Skeletal muscle satellite cell (primary cell): Measurements from ENCODE around the gene FGF6. TPM values are rescaled to one million over a fixed set of nuclear protein-coding genes. Genes with fewer than 3 reads are reported as not detected.

Experiments used
- H3K27me3 ChIP-seq: 2 replicates; pipeline ENCODE4 v1.7.0; 2013; ENCODE audit warnings: low read length; ENCODE audit not compliant: control insufficient read depth, insufficient read depth
- H3K36me3 ChIP-seq: 2 replicates; pipeline ENCODE4 v1.7.0; 2013; ENCODE audit warnings: mild to moderate bottlenecking, control low read depth, low read length; ENCODE audit not compliant: insufficient read depth
- H3K4me1 ChIP-seq: 2 replicates; pipeline ENCODE4 v1.7.0; 2013; ENCODE audit warnings: low read length; ENCODE audit not compliant: control insufficient read depth, insufficient read depth
- H3K4me2 ChIP-seq: 2 replicates; pipeline ENCODE4 v1.7.0; 2013; ENCODE audit warnings: mild to moderate bottlenecking, low read length
- H3K4me3 ChIP-seq: 2 replicates; pipeline ENCODE4 v1.7.0; 2013; ENCODE audit warnings: low read length
- H3K9ac ChIP-seq: 2 replicates; pipeline ENCODE4 v1.7.0; 2013; ENCODE audit warnings: mild to moderate bottlenecking, low read depth, low read length, moderate library complexity
- H3K9me3 ChIP-seq: replicated peaks from 2 replicates; pipeline ENCODE4 v1.7.0; 2013; ENCODE audit warnings: mild to moderate bottlenecking, control low read depth, low read length
- total RNA-seq: library from RNA; depleted of rRNA; stranded (reverse); fragments of >200 nt; gene quantifications from 2 replicates; pipeline ENCODE4 v1.2.3, GENCODE V29; 2012; rRNA removed

FGF6 gene
- total RNA-seq = not detected in 2 replicates

- H3K9me3 ChIP-seq = no peaks in the 10 kb centered on the region
- H3K9ac ChIP-seq = no peak within 1 kb of the TSS
- H3K36me3 ChIP-seq = no peaks in the 10 kb centered on the region
- no peak within 1 kb of the TSS for H3K4me2 ChIP-seq
- H3K4me3 ChIP-seq = no peak within 1 kb of the TSS
- peaks cover 5% of the 10 kb centered on the region for H3K27me3 ChIP-seq
- H3K4me1 ChIP-seq = peaks cover 4% of the 10 kb centered on the region
These were observed at the start of gene FGF6 for GRCh38 chr12:4445156-4446101. FGF6 (minus strand) TSS chr12:4445815; CDS start chr12:4445570, 245 bp downstream.

GRCh38 chr12:4490973-4491372 is 45.4 kb upstream of the FGF6 start:
- peaks cover 19% of the 10 kb centered on the region for H3K36me3 ChIP-seq
- H3K9me3 ChIP-seq = no peaks in the 10 kb centered on the region
- no peak overlapping the region for H3K4me2 ChIP-seq
- no peaks in the 10 kb centered on the region for H3K27me3 ChIP-seq
- no peak overlapping the region for H3K9ac ChIP-seq
- no peaks in the 10 kb centered on the region for H3K4me1 ChIP-seq
- no peak overlapping the region for H3K4me3 ChIP-seq

- Histone ChIP-seq H3K4me3 (no peak overlapping the region), H3K27me3 (no peaks in the 10 kb centered on the region), H3K9me3 (no peaks in the 10 kb centered on the region), H3K4me1 (no peaks in the 10 kb centered on the region), H3K36me3 (peaks cover 19% of the 10 kb centered on the region), H3K9ac (no peak overlapping the region), H3K4me2 (no peak overlapping the region)
These were observed 43.9 kb upstream of the FGF6 start for GRCh38 chr12:4489556-4489955.

- H3K4me1 ChIP-seq = no peaks in the 10 kb centered on the region
- H3K4me2 ChIP-seq = no peak overlapping the region
- H3K36me3 ChIP-seq = peaks cover 19% of the 10 kb centered on the region
- H3K9ac ChIP-seq = no peak overlapping the region
- no peaks in the 10 kb centered on the region for H3K27me3 ChIP-seq
- no peak overlapping the region for H3K4me3 ChIP-seq
- no peaks in the 10 kb centered on the region for H3K9me3 ChIP-seq
These were observed 41.4 kb upstream of the FGF6 start for GRCh38 chr12:4486980-4487379.

GRCh38 chr12:4486049-4486699 is 40.6 kb upstream of the FGF6 start:
- Histone ChIP-seq H3K9me3 (no peaks in the 10 kb centered on the region), H3K4me3 (no peak overlapping the region), H3K27me3 (no peaks in the 10 kb centered on the region), H3K36me3 (peaks cover 19% of the 10 kb centered on the region), H3K4me2 (no peak overlapping the region), H3K4me1 (no peaks in the 10 kb centered on the region), H3K9ac (no peak overlapping the region)

- H3K9me3 ChIP-seq = no peaks in the 10 kb centered on the region
- H3K9ac ChIP-seq = no peak overlapping the region
- H3K4me3 ChIP-seq = no peak overlapping the region
- no peaks in the 10 kb centered on the region for H3K4me1 ChIP-seq
- H3K27me3 ChIP-seq = no peaks in the 10 kb centered on the region
- no peak overlapping the region for H3K4me2 ChIP-seq
- H3K36me3 ChIP-seq = peaks cover 15% of the 10 kb centered on the region
These were observed 38.5 kb upstream of the FGF6 start for GRCh38 chr12:4483885-4484823.

GRCh38 chr12:4482936-4483335 is 37.3 kb upstream of the FGF6 start:
- Histone ChIP-seq H3K27me3 (no peaks in the 10 kb centered on the region), H3K4me1 (no peaks in the 10 kb centered on the region), H3K9me3 (no peaks in the 10 kb centered on the region), H3K36me3 (peaks cover 5% of the 10 kb centered on the region), H3K4me2 (no peak overlapping the region), H3K4me3 (no peak overlapping the region), H3K9ac (no peak overlapping the region)

GRCh38 chr12:4478933-4479332 is 33.3 kb upstream of the FGF6 start:
- Histone ChIP-seq H3K27me3 (peaks cover 8% of the 10 kb centered on the region), H3K4me2 (no peak overlapping the region), H3K9me3 (no peaks in the 10 kb centered on the region), H3K36me3 (no peaks in the 10 kb centered on the region), H3K9ac (no peak overlapping the region), H3K4me3 (no peak overlapping the region), H3K4me1 (no peaks in the 10 kb centered on the region)

GRCh38 chr12:4477129-4477528 is 31.5 kb upstream of the FGF6 start:
- no peak overlapping the region for H3K4me2 ChIP-seq
- no peak overlapping the region for H3K4me3 ChIP-seq
- no peaks in the 10 kb centered on the region for H3K4me1 ChIP-seq
- no peaks in the 10 kb centered on the region for H3K36me3 ChIP-seq
- H3K27me3 ChIP-seq = peaks cover 15% of the 10 kb centered on the region
- no peak overlapping the region for H3K9ac ChIP-seq
- H3K9me3 ChIP-seq = no peaks in the 10 kb centered on the region

- H3K36me3 ChIP-seq = no peaks in the 10 kb centered on the region
- peaks cover 15% of the 10 kb centered on the region for H3K27me3 ChIP-seq
- H3K9me3 ChIP-seq = no peaks in the 10 kb centered on the region
- no peaks in the 10 kb centered on the region for H3K4me1 ChIP-seq
- no peak overlapping the region for H3K4me2 ChIP-seq
- H3K9ac ChIP-seq = no peak overlapping the region
- H3K4me3 ChIP-seq = no peak overlapping the region
These were observed 26.4 kb upstream of the FGF6 start for GRCh38 chr12:4472046-4472445.

- Histone ChIP-seq H3K36me3 (no peaks in the 10 kb centered on the region), H3K27me3 (peaks cover 17% of the 10 kb centered on the region), H3K4me2 (no peak overlapping the region), H3K4me1 (no peaks in the 10 kb centered on the region), H3K9ac (no peak overlapping the region), H3K4me3 (no peak overlapping the region), H3K9me3 (no peaks in the 10 kb centered on the region)
These were observed 25.6 kb upstream of the FGF6 start for GRCh38 chr12:4471256-4471655.
